Medulla oblongata (tissue), 1 donor: ENCODE data around the gene CLDN5.

Experiments used
- DNase-seq: peaks from one replicate; pipeline ENCODE4 v3.0.0-alpha.2; 2015; ENCODE audit errors: extremely low spot score

The CLDN5 gene

GRCh38 chr22:19522190-19522880 is 1.9 kb downstream of the CLDN5 start:
- DNase-seq: peak; percentile 72

DNA sequence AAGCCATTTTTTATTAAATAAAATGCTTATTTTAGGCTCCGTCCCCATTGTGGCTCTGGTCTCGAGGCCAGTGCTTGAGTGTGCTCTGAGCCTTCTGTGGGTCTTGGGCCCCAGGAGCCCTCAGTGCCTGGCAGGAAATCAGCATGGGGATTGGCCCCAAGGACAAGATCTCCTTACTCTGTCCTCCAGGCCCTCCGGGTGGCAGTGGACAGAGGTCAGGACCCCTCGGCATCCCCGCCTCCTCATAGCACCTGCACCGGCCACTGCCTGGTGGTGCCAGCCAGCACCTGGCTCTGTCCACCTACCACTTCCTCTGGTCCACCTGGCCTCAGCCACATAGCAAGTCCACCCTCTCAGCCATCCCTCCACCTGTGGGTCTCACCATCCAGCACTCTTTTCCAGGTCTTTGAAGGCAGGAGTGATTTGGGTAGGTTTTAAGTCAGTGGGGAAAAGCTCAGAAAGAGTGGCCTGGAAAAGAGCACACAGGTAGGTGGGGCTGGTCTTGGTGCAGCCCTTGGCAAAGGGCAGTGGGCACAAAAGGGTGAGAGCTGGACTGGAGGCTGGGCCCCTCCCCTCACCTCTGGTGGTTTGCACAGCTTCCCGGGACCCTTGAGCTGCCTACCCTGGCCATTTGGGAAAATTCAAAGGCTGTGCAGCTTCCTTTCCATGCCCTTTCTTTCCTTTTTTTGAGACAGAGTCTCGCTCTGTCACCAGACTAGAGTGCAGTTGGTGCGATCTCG is 3.5 kb downstream of the CLDN5 start:
- DNase-seq: no peak

- DNase-seq: no peak
Observed at GRCh38 chr22:19520007-19520406, 4.2 kb downstream of the CLDN5 start.

- no peak for DNase-seq
Observed at GRCh38 chr22:19519041-19519926, 4.9 kb downstream of the CLDN5 start.

DNA sequence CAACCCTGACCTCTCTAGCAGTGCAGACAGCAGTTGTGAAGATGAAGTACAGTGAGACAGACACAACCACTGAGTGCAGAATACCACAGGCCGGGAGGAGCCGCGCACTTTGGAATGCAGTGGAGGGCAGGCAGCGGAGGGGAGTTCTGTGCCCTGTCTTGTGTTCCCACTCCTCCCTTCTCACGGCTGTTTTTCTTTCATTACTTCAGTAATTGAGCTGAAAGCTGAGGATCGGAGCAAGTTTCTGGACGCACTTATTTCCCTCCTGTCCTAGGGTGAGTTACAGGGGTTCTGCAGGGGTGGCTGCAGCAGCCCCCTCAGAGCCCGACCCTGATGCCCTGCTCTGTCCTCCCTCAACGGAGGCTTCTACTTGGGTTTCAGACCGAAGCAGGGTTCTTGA is 5.6 kb downstream of the CLDN5 start:
- no peak for DNase-seq

DNA sequence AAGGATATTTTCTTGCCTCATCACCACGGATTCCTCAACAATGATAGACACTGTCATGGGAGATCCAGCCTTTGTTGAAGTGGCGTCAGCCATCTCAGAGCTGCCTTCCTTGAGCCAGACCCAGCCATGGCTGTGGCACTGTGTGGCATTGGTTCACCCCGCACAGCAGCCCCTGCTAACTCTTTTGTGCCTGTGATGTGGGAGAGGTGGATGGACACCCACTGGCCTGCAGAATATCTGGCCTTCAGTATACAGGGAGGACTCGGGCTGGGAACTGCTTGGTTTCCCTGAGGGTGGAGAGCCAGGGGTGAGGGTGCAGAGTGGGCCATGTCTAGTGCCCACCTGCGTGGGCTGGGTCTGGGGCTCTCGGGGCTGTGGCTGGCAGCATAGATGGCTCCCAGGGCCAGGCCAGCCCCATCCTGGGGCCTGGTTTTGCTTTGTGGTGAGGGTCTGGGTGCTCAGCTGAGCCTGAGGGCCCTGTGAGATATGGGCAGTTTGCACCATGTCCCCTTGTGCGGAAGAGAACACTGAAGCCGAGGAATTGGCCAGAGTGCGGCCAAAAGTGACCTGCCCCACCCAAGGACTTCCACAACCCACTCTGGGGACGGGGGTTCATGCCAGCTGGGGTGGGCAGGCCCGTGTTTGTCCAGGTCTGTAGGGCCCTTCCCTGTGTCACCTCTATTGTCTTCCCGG is 6.1 kb downstream of the CLDN5 start:
- no peak for DNase-seq

DNA sequence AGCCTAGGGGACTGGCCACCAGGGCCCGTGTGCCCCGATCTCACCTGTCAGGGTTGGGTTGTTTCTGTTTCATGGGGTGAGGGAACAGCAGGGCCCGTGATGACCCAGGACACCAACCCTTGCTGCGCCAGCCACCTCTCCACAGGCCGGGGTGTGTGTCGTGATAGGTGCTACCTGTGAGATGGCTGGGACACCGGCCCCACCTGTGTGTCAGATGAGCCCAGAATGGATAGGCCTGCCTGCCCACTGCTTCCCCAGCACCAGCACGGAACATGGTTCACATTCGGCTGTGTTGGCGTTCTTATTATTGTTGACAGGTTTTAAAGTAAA is 7.1 kb downstream of the CLDN5 start:
- DNase-seq: no peak

DNA sequence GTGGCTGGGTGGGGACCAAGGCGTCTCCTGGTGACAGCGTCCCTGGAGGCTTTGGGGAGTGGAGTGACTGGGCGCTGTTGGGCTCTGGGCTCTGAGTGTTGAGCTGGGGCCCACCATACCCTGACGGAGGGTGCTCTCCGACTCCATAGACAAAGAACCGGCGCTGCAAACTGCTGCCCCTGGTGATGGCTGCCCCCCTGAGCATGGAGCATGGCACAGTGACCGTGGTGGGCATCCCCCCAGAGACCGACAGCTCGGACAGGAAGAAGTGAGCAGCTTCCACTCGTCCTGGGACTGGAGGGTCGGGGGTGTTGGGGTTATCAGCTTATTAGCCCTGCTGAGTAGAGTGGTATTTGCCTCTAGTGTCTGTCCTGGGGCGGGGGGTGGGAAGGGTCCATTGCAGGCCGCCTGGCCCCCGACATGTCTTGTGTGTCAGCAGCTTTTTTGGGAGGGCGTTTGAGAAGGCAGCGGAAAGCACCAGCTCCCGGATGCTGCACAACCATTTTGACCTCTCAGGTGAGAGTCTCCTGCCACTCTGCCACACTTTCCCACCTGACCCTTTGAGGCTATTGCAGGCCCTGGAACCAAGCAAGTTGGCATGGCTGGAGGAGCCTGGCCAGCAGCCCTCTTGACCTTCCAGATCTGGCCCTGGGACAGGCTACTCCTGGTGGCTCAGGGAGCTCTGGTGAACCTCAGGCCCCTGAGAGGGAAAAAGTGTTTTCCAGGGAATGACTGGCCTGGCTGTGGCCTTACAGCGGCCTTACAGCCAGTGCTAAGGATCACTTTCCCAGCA is 7.6 kb downstream of the CLDN5 start:
- DNase-seq: no peak

DNA sequence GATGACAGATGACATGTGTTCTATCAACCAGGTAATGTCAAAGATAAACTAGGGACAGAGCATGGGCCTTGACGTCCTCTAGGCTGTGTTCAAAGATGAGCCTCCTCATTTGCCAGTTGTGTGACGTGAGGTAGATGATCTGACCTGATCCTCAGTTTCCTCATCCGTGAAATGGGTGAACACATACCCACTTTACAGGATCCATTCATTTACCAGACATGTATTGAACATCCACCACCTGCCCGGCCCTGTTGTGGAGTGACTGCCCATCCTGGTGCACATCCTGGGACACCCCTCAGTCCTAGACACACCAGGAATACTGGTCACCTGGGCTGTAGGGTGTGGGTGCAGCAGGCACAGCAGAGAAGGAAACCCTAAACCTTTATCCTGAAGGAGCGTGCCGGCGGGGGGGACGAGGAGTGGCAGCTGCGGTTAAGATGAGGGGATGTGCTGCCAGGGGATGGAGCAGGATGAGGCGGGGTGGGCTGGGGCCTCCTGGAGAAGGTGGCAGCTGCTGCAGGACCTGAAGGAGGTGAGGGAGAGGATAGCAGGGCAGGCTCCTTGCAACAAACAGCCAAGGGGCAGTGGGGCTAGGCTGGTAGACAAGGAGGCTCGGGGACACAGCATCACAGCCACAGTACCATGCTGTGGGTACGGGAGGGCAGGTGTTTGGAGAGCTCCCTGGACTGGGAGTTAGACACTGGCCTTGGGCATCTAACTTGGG is 8.4 kb downstream of the CLDN5 start:
- DNase-seq: no peak

- no peak for DNase-seq
Observed at GRCh38 chr22:19514831-19515565, 9.2 kb downstream of the CLDN5 start.

DNA sequence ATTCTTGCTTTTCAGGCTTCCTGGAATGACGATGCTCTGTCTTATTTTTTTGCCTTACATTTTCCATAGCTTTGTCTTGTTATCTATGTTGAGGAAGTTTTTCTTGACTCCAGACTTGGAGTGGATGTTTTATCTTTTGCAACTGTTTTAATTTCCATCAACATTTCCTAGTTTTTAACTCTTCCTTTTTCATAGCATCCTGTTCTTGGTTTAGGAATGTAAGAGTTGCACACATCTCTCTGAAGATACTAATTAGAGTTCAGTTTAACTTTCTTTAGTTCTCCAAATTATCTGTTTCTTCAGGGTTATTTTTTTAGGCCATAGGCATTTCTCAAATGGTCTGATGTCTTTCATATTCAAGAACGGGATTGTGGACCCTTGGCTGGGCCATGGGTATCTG is 10.4 kb downstream of the CLDN5 start:
- no peak for DNase-seq

DNA sequence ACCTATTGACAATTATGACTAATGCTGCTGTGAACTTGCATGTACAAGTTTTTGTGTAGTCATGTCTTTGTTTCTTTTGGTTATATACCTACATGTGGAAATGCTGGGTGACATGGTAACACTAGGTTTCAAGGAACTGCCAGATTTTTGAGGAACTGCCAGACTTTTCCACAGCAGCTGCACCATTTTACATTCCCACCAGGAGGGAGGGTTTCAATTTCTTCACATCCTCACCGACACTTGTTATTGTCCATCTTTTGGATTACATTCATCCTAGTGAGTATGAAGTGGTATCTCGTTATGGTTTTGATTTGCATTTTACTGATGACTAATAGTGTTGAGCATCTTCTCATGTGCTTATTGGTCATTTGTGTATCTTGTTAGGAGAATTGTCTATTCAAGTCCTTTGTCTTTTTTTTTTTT is 13.3 kb downstream of the CLDN5 start:
- no peak for DNase-seq

DNA sequence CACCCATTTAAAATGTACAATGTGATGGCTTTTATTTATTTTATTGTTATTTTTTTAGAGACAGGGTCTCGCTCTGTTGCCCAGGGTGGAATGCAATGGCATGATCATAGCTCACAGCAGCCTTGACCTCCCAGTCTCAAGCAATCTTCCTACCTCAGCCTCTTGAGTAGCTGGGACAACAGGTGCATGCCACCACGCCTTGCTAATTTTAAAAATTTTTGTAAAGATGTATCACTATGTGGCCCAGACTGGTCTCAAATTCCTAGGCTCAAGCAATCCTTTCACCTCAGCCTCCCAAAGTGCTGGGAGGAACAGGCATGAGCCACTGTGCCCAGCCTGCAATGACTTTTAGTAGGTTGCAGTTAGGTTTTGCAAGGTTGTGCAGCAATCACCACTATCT is 14.3 kb downstream of the CLDN5 start:
- DNase-seq: no peak

- no peak for DNase-seq
Observed at GRCh38 chr22:19509191-19509590, 15.0 kb downstream of the CLDN5 start.

DNA sequence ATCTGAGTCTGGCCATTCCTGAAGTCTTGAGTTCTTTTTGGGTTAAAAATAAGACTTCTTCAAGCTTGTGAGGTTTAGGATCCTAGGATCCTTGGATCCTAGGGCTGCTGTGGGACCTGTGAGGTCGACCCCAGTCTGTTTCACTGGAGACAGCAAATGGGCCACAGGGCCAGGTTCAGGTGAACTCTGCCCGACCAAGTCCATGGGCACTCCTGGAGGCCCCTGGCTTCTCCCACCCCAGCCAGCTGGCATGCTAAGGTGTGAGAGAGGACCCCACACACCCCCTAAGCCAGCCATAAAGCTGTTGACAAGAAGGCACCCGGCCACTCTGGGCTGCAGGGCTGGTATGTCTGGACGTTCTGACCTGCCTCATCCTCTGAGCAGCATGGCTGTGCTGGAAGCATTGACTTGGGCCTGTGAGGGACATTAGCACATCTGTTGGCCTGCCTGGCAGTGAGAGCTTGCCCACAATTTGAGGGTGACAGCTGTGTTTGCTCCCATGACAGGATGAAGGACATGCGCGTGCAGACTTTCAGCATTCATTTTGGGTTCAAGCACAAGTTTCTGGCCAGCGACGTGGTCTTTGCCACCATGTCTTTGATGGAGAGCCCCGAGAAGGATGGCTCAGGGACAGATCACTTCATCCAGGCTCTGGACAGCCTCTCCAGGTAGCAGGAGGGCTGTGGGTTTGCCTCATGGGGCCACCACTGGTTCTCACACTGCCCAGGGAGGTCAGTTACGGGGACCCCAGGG is 16.0 kb downstream of the CLDN5 start:
- DNase-seq: no peak

DNA sequence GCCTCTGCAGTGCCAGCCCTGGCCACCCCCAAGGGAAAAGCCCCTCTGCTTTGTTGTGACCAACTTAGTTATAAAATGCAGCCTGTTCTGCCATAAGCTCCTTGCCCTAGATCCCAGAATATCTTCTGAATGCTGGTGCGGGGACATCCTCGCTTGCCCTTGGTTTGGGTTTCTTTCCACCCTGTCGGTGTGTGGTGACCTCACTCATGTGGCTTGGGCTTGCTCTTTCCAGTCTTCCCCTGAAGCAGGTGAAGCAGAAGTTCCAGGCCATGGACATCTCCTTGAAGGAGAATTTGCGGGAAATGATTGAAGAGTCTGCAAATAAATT is 16.7 kb downstream of the CLDN5 start:
- DNase-seq: no peak

DNA sequence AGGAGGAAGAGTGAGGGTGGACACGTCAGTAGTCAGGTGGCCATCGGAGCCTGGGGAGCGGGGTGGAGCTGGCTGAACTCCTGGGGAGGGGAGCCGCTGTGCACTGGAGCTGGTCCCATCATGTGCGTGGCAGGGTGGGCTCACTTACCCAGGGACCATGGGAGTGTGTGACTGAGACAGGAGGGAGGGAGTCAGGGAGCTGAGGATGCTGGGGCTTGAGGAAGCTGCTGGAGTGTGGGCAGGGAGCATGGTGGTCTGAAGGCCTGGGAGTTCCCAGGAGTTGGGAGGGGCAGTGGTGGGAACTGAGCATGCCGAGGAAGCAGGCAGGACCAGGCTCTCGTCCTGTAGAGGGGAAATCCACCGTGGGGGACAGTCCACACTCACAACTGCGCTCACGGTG is 18.0 kb downstream of the CLDN5 start:
- DNase-seq: no peak

- no peak for DNase-seq
Observed at GRCh38 chr22:19505735-19506126, 18.5 kb downstream of the CLDN5 start.
